ENCODE data around the gene CFAP206. TPM values are rescaled to one million over a fixed set of nuclear protein-coding genes. Genes with fewer than 3 reads are reported as not detected.

CFAP206 gene
- total and polyA plus RNA-seq, 2 experiments from 2014 or later = not detected

DNA sequence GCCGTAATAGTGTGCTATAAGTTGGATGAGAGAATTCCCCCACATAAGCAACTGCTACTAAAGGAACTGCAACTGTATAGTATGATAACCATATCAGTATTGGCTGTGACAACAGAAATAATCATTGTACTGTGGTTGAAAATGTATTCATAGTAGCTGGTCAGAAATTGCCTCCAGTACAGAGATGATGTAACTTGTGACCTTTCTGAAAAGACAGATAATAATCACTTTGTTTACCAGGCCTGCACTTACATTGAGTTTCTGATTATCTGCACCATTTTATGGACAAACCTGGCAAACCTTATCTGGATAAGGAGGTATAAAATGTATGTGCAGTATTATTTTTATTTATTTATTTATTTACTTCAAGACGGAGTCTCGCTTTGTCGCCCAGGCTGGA lies 19.0 kb downstream of the CFAP206 start:
- no peak overlapping the region for H3K9ac ChIP-seq
- H3K27ac ChIP-seq = no peak overlapping the region
- H3K79me2 ChIP-seq (ENCODE audit: insufficient read depth) = no peaks in the 10 kb centered on the region
- H4K20me1 ChIP-seq (ENCODE audit: insufficient read depth) = no peaks in the 10 kb centered on the region
- in situ Hi-C loops (cut with MboI) = no loop called here
- H3K27me3 ChIP-seq (replicated peaks; ENCODE audit: insufficient read depth) = no peaks in the 10 kb centered on the region
- no peaks in the 10 kb centered on the region for H3K4me1 ChIP-seq (ENCODE audit: insufficient read depth)
- TF ChIP-seq EZH2 (IDR thresholded peaks at IDR 0.05; ENCODE audit: insufficient read depth, poor library complexity, severe bottlenecking) (no peak), EZH2phosphoT487 (IDR thresholded peaks at IDR 0.05; ENCODE audit: insufficient read depth, low read depth) (no peak)
- DNase-seq = no peak
- WGBS, 2 experiments (ENCODE audit: low coverage in 1 of 2, low lambda C conversion rate in 2 of 2, missing lambda C conversion rate in 2 of 2) = 93 to 94% methylated on average over 4 of the region's 4 CpGs
- no peak overlapping the region for H2AFZ ChIP-seq
- H3K4me2 ChIP-seq (ENCODE audit: unreplicated experiment) = no peak overlapping the region
- no peak overlapping the region for H3K4me3 ChIP-seq
- no peaks in the 10 kb centered on the region for H3K9me2 ChIP-seq (ENCODE audit: insufficient read depth)
- H3K36me3 ChIP-seq (ENCODE audit: low read depth) = no peaks in the 10 kb centered on the region
- no peaks in the 10 kb centered on the region for H3F3A ChIP-seq (ENCODE audit: insufficient read depth)
- no peaks in the 10 kb centered on the region for H3K9me3 ChIP-seq (ENCODE audit: low read depth)

DNA sequence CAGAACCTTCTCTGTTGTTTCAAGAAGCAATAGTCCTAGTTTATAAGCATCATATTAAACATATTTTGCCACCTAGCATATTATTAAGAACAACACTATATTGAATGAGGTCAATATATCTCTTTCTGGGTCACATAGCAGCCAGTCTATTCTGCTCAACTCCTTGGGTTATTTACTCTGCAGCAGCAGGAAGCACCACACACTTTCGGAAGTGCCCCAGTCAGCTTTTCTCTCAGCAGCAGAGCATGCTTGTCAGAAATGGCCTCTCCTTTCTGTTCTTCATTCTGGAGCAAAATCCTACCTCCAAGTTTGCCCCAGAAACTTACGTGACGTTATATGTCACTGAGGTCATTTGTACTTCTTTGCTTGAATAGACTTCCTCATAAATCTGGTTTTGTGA lies 22.7 kb downstream of the CFAP206 start:
- Histone ChIP-seq H4K20me1 (ENCODE audit: insufficient read depth) (no peaks in the 10 kb centered on the region), H3K79me2 (ENCODE audit: insufficient read depth) (no peaks in the 10 kb centered on the region), H3K9ac (no peak overlapping the region), H3K27me3 (replicated peaks; ENCODE audit: insufficient read depth) (no peaks in the 10 kb centered on the region), H3K4me3 (no peak overlapping the region), H3K4me2 (ENCODE audit: unreplicated experiment) (no peak overlapping the region), H3K36me3 (ENCODE audit: low read depth) (no peaks in the 10 kb centered on the region), H2AFZ (no peak overlapping the region), H3K27ac (no peak overlapping the region), H3K9me2 (ENCODE audit: insufficient read depth) (no peaks in the 10 kb centered on the region), H3K4me1 (ENCODE audit: insufficient read depth) (no peaks in the 10 kb centered on the region), H3K9me3 (ENCODE audit: low read depth) (no peaks in the 10 kb centered on the region), H3F3A (ENCODE audit: insufficient read depth) (no peaks in the 10 kb centered on the region)
- in situ Hi-C loops (cut with MboI) = no loop called here
- TF ChIP-seq EZH2phosphoT487 (IDR thresholded peaks at IDR 0.05; ENCODE audit: insufficient read depth, low read depth) = no peak
- no peak for TF ChIP-seq EZH2 (IDR thresholded peaks at IDR 0.05; ENCODE audit: insufficient read depth, poor library complexity, severe bottlenecking)
- DNase-seq = no peak
- 69 to 76% methylated on average over 3 of the region's 3 CpGs for WGBS, 2 experiments (ENCODE audit: low coverage in 1 of 2, low lambda C conversion rate in 2 of 2, missing lambda C conversion rate in 2 of 2)

DNA sequence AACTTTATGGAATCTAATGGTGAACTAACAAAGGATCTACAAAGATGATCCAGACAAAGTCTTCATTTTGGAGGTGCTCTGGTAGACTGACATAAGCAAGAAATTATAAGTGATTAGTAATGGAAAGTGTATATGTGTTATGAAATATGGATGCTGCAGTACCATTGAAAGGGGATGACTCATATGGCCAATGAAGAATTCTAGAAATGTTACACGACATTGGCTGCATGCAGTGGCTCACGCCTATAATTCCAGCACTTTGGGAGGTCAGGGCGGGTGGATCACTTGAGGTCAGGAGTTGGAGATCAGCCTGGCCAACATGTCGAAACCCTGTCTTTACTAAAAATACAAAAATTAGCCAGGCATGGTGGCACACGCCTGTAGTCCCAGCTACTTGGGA lies 23.5 kb downstream of the CFAP206 start:
- Histone ChIP-seq H3K9ac (no peak overlapping the region), H3K4me1 (ENCODE audit: insufficient read depth) (no peaks in the 10 kb centered on the region), H3K9me3 (ENCODE audit: low read depth) (no peaks in the 10 kb centered on the region), H3K9me2 (ENCODE audit: insufficient read depth) (no peaks in the 10 kb centered on the region), H3K27me3 (replicated peaks; ENCODE audit: insufficient read depth) (no peaks in the 10 kb centered on the region), H3F3A (ENCODE audit: insufficient read depth) (no peaks in the 10 kb centered on the region), H3K79me2 (ENCODE audit: insufficient read depth) (no peaks in the 10 kb centered on the region), H3K4me3 (no peak overlapping the region), H3K4me2 (ENCODE audit: unreplicated experiment) (no peak overlapping the region), H2AFZ (no peak overlapping the region), H3K36me3 (ENCODE audit: low read depth) (no peaks in the 10 kb centered on the region), H3K27ac (no peak overlapping the region), H4K20me1 (ENCODE audit: insufficient read depth) (no peaks in the 10 kb centered on the region)
- TF ChIP-seq EZH2 (IDR thresholded peaks at IDR 0.05; ENCODE audit: insufficient read depth, poor library complexity, severe bottlenecking) (no peak), EZH2phosphoT487 (IDR thresholded peaks at IDR 0.05; ENCODE audit: insufficient read depth, low read depth) (no peak)
- DNase-seq = peak; percentile 4
- in situ Hi-C loops (cut with MboI) = no loop called here
- WGBS, 2 experiments (ENCODE audit: low coverage in 1 of 2, low lambda C conversion rate in 2 of 2, missing lambda C conversion rate in 2 of 2) = 67 to 68% methylated on average over 5 of the region's 5 CpGs

DNA sequence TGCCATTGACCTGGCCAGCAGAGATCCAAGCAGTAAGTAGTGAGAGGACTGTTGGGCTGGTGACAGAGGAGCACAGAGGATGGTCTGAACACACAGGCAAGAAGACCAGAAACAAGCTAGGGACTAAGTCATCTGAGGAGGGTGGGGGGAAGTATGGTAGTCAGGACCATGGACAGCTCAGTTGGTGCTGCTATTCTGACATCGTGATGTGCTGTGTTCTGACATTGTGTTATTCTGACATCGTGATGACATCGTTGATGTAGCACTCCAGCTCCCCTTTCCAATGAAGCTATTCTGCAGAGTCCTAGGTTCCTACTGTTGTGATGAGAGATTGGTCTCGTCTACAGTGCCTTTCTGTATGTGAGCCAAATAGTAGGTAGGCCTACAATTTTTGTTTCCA lies 28.7 kb downstream of the CFAP206 start:
- Histone ChIP-seq H3K4me3 (no peak overlapping the region), H3K9me2 (ENCODE audit: insufficient read depth) (no peaks in the 10 kb centered on the region), H3K27ac (no peak overlapping the region), H2AFZ (no peak overlapping the region), H3K79me2 (ENCODE audit: insufficient read depth) (no peaks in the 10 kb centered on the region), H3K4me1 (ENCODE audit: insufficient read depth) (no peaks in the 10 kb centered on the region), H3F3A (ENCODE audit: insufficient read depth) (no peaks in the 10 kb centered on the region), H3K9me3 (ENCODE audit: low read depth) (no peaks in the 10 kb centered on the region), H3K9ac (no peak overlapping the region), H3K36me3 (ENCODE audit: low read depth) (no peaks in the 10 kb centered on the region), H3K4me2 (ENCODE audit: unreplicated experiment) (no peak overlapping the region), H4K20me1 (ENCODE audit: insufficient read depth) (no peaks in the 10 kb centered on the region), H3K27me3 (replicated peaks; ENCODE audit: insufficient read depth) (no peaks in the 10 kb centered on the region)
- DNase-seq = peak; percentile 62
- TF ChIP-seq EZH2 (IDR thresholded peaks at IDR 0.05; ENCODE audit: insufficient read depth, poor library complexity, severe bottlenecking) = no peak
- no peak for TF ChIP-seq EZH2phosphoT487 (IDR thresholded peaks at IDR 0.05; ENCODE audit: insufficient read depth, low read depth)
- WGBS, 2 experiments (ENCODE audit: low coverage in 1 of 2, low lambda C conversion rate in 2 of 2, missing lambda C conversion rate in 2 of 2) = 3 to 5% methylated on average over 4 of the region's 4 CpGs
- in situ Hi-C loops (cut with MboI) = no loop called here

DNA sequence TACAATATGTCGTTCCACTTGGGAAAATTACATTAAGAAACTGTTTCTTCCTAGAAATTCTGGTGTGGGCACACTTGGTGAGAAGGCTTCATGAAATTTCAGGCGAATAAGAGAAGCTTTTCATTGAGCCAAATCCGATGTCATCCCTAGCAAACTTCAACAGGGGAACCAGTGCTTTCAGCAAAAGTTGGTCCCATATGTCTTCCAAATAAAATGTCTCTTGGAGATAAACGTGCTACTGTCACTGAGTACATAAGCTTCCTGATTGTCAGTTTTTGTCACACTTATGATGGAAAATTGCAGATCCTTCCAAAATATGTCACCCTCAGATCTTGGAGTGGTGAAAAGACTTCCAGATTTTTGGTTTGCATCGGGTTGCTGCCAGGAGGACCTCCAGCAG lies 33.9 kb downstream of the CFAP206 start:
- no peak overlapping the region for H3K9ac ChIP-seq
- H3K4me2 ChIP-seq (ENCODE audit: unreplicated experiment) = no peak overlapping the region
- DNase-seq = no peak
- in situ Hi-C loops (cut with MboI) = no loop called here
- H3K79me2 ChIP-seq (ENCODE audit: insufficient read depth) = no peaks in the 10 kb centered on the region
- H3K4me1 ChIP-seq (ENCODE audit: insufficient read depth) = no peaks in the 10 kb centered on the region
- no peaks in the 10 kb centered on the region; the same call in 1 of the 2 replicates for H3K9me2 ChIP-seq (ENCODE audit: insufficient read depth)
- no peaks in the 10 kb centered on the region for H3F3A ChIP-seq (ENCODE audit: insufficient read depth)
- H3K27ac ChIP-seq = no peak overlapping the region
- no peaks in the 10 kb centered on the region for H3K9me3 ChIP-seq (ENCODE audit: low read depth)
- H3K4me3 ChIP-seq = no peak overlapping the region
- no peaks in the 10 kb centered on the region for H3K36me3 ChIP-seq (ENCODE audit: low read depth)
- H4K20me1 ChIP-seq (ENCODE audit: insufficient read depth) = no peaks in the 10 kb centered on the region
- WGBS, 2 experiments (ENCODE audit: low coverage in 1 of 2, low lambda C conversion rate in 2 of 2, missing lambda C conversion rate in 2 of 2) = 31 to 32% methylated on average over 5 of the region's 5 CpGs
- H2AFZ ChIP-seq = no peak overlapping the region
- no peak for TF ChIP-seq EZH2 (IDR thresholded peaks at IDR 0.05; ENCODE audit: insufficient read depth, poor library complexity, severe bottlenecking)
- 0 out of 2 replicates have a peak, but pooled peaks cover 6% of the 10 kb centered on the region for H3K27me3 ChIP-seq (replicated peaks; ENCODE audit: insufficient read depth)

Data from GM23248 (cell line).